Osteocyte (in vitro differentiated cells): ENCODE measurements around the gene NHSL2. TPM values are rescaled to one million over a fixed set of nuclear protein-coding genes. Genes with fewer than 3 reads are reported as not detected.

Experiments used
- DNase-seq: peaks from one replicate; pipeline ENCODE4 v3.0.0; 2021; ENCODE audit warnings: mixed read lengths; ENCODE audit not compliant: unreplicated experiment; ENCODE audit errors: extremely low spot score
- H3K27ac Mint-ChIP-seq: one replicate; pipeline ENCODE4 v1.8.0; 2021; ENCODE audit warnings: mild to moderate bottlenecking, mixed read lengths; ENCODE audit not compliant: unreplicated experiment
- H3K27me3 Mint-ChIP-seq: one replicate; pipeline ENCODE4 v1.8.0; 2021; ENCODE audit warnings: mixed read lengths; ENCODE audit not compliant: unreplicated experiment
- H3K36me3 Mint-ChIP-seq: one replicate; pipeline ENCODE4 v1.8.0; 2021; ENCODE audit warnings: mixed read lengths; ENCODE audit not compliant: unreplicated experiment
- H3K4me1 Mint-ChIP-seq: one replicate; pipeline ENCODE4 v1.8.0; 2021; ENCODE audit warnings: mixed read lengths; ENCODE audit not compliant: unreplicated experiment
- H3K4me3 Mint-ChIP-seq: one replicate; pipeline ENCODE4 v1.8.0; 2021; ENCODE audit warnings: mild to moderate bottlenecking, moderate library complexity, mixed read lengths; ENCODE audit not compliant: unreplicated experiment
- H3K9me3 Mint-ChIP-seq: one replicate; pipeline ENCODE4 v1.8.0; 2021; ENCODE audit warnings: mixed read lengths; ENCODE audit not compliant: unreplicated experiment
- CTCF ChIP-seq: fragments of 200-600 bp; sonication (generic); IDR thresholded peaks from 2 replicates; pipeline ENCODE4 v1.5.0; 2021; ENCODE audit warnings: antibody characterized with exemption, mild to moderate bottlenecking, moderate library complexity
- total RNA-seq: library from RNA; stranded (reverse); gene quantifications from 2 replicates; pipeline ENCODE4 v1.2.1, GENCODE V29; 2021

The NHSL2 gene
- total RNA-seq, 1 donor from 2014 or later, result 7.3 TPM

- Mint-ChIP-seq H3K4me3 (no peak overlapping the region), H3K27me3 (no peaks in the 10 kb centered on the region), H3K9me3 (no peaks in the 10 kb centered on the region), H3K4me1 (no peaks in the 10 kb centered on the region), H3K36me3 (peaks cover 4% of the 10 kb centered on the region), H3K27ac (no peak overlapping the region)
- DNase-seq, result no peak
- TF ChIP-seq CTCF, result no peak
Observed at GRCh38 chrX:72139538-72139937, 228.9 kb downstream of the NHSL2 start.

GRCh38 chrX:72141372-72142004 lies 230.8 kb downstream of the NHSL2 start:
- Mint-ChIP-seq H3K27me3 (no peaks in the 10 kb centered on the region), H3K36me3 (peaks cover 4% of the 10 kb centered on the region), H3K27ac (no peak overlapping the region), H3K9me3 (no peaks in the 10 kb centered on the region), H3K4me1 (no peaks in the 10 kb centered on the region), H3K4me3 (no peak overlapping the region)
- no peak for DNase-seq
- TF ChIP-seq CTCF, result no peak

- Mint-ChIP-seq H3K9me3 (no peaks in the 10 kb centered on the region), H3K27me3 (no peaks in the 10 kb centered on the region), H3K27ac (no peak overlapping the region), H3K4me1 (no peaks in the 10 kb centered on the region), H3K36me3 (peaks cover 4% of the 10 kb centered on the region), H3K4me3 (no peak overlapping the region)
- DNase-seq, result no peak
- TF ChIP-seq CTCF, result no peak
Observed at GRCh38 chrX:72142094-72142793, 231.6 kb downstream of the NHSL2 start.

- Mint-ChIP-seq H3K4me1 (no peaks in the 10 kb centered on the region), H3K36me3 (peaks cover 4% of the 10 kb centered on the region), H3K9me3 (no peaks in the 10 kb centered on the region), H3K27me3 (no peaks in the 10 kb centered on the region), H3K4me3 (no peak overlapping the region), H3K27ac (no peak overlapping the region)
- TF ChIP-seq CTCF, result no peak
- DNase-seq, result no peak
Observed at GRCh38 chrX:72142794-72143608, 232.4 kb downstream of the NHSL2 start.

GRCh38 chrX:72143609-72143907 lies 232.9 kb downstream of the NHSL2 start:
- no peak overlapping the region for H3K27ac Mint-ChIP-seq
- DNase-seq, result no peak
- no peaks in the 10 kb centered on the region for H3K4me1 Mint-ChIP-seq
- no peak for TF ChIP-seq CTCF
- no peaks in the 10 kb centered on the region for H3K9me3 Mint-ChIP-seq
- H3K4me3 Mint-ChIP-seq, result no peak overlapping the region
- no peaks in the 10 kb centered on the region for H3K27me3 Mint-ChIP-seq
- peaks cover 4% of the 10 kb centered on the region for H3K36me3 Mint-ChIP-seq
